T-cell (primary cell): ENCODE data around the gene RUVBL1. TPM values are rescaled to one million over a fixed set of nuclear protein-coding genes. Genes with fewer than 3 reads are reported as not detected.

Source experiments
- ATAC-seq, 4 experiments: fragments of 200-7000 bp in 3 of 4; fragments of 150-1000 bp in 1 of 4; cut with Tn5 transposase; replicated peaks in 1 of 4; 1 replicate in 3 of 4; 2 replicates in 1 of 4; pipeline ENCODE4 v1.10.0; 2021; ENCODE audit warnings: moderate library complexity in 3 of 4, mild to moderate bottlenecking in 2 of 4, moderate number of reproducible peaks in 1 of 4
- CTCF ChIA-PET, 2 donors: fragments of 300-600 bp; sonication (Branson Sonifier 250); formaldehyde crosslinking; loops; one replicate each; lab custom pipeline; 2022; ENCODE audit warnings: antibody characterized with exemption in 2 of 2; lab: Charles Lee
- POLR2A ChIA-PET, 2 donors: fragments of 300-600 bp; sonication (Branson Sonifier 250); formaldehyde crosslinking; loops; one replicate each; lab custom pipeline; 2022; ENCODE audit warnings: antibody characterized with exemption in 2 of 2; lab: Charles Lee
- DNase-seq, 35 experiments: peaks; one replicate each; pipeline versions ENCODE4 v3.0.0 to v3.0.0-alpha.2; 2013 to 2023
- H3K27ac ChIP-seq: one replicate; pipeline ENCODE4 v1.5.1; 2013; ENCODE audit warnings: low read length
- H3K27me3 ChIP-seq, 2 experiments: replicated peaks in 1 of 2; 1 replicate in 1 of 2; 2 replicates in 1 of 2; pipeline versions ENCODE4 v1.6.1 to v1.7.0; 2013; ENCODE audit warnings: low read length in 1 of 2, mixed read lengths in 1 of 2; ENCODE audit not compliant: control insufficient read depth in 2 of 2, insufficient read depth in 2 of 2; ENCODE audit errors: extremely low read depth in 1 of 2
- H3K36me3 ChIP-seq, 2 donors: 1 replicate in 1 of 2; 2 replicates in 1 of 2; pipeline versions ENCODE4 v1.6.1 to v1.7.0; 2013; ENCODE audit warnings: low read length in 1 of 2; ENCODE audit not compliant: control insufficient read depth in 2 of 2, insufficient read depth in 1 of 2; ENCODE audit errors: extremely low read depth in 1 of 2
- H3K4me1 ChIP-seq, 2 experiments: 1 replicate in 1 of 2; 2 replicates in 1 of 2; pipeline versions ENCODE4 v1.6.1 to v1.7.0; 2013; ENCODE audit warnings: low read length in 2 of 2, mixed read lengths in 1 of 2; ENCODE audit not compliant: insufficient read depth in 2 of 2, control insufficient read depth in 1 of 2; ENCODE audit errors: extremely low read depth in 1 of 2
- H3K4me3 ChIP-seq, 2 donors: 1 replicate in 1 of 2; 2 replicates in 1 of 2; pipeline versions ENCODE4 v1.5.1 to v1.7.0; 2013; ENCODE audit warnings: mild to moderate bottlenecking in 2 of 2, low read length in 1 of 2, moderate library complexity in 1 of 2; ENCODE audit not compliant: control insufficient read depth in 1 of 2; ENCODE audit errors: extremely low read depth in 1 of 2
- H3K9me3 ChIP-seq: 2 replicates; pipeline ENCODE4 v1.7.0; 2013
- H3K27ac Mint-ChIP-seq, 2 donors: one replicate each; pipeline ENCODE4 v1.8.0; 2020 to 2021; ENCODE audit warnings: mild to moderate bottlenecking in 2 of 2, mixed read lengths in 2 of 2
- H3K27me3 Mint-ChIP-seq, 2 donors: one replicate each; pipeline ENCODE4 v1.8.0; 2021 to 2022; ENCODE audit warnings: mixed read lengths in 2 of 2
- H3K36me3 Mint-ChIP-seq: one replicate; pipeline ENCODE4 v1.8.0; 2021; ENCODE audit warnings: mixed read lengths
- H3K4me1 Mint-ChIP-seq, 3 donors: one replicate each; pipeline ENCODE4 v1.8.0; 2020 to 2022; ENCODE audit warnings: mixed read lengths in 3 of 3, mild to moderate bottlenecking in 1 of 3
- H3K4me3 Mint-ChIP-seq, 3 donors: one replicate each; pipeline ENCODE4 v1.8.0; 2020 to 2022; ENCODE audit warnings: mild to moderate bottlenecking in 3 of 3, mixed read lengths in 3 of 3, moderate library complexity in 3 of 3
- H3K9me3 Mint-ChIP-seq, 3 donors: one replicate each; pipeline ENCODE4 v1.8.0; 2020 to 2022; ENCODE audit warnings: mixed read lengths in 3 of 3
- whole genome bisulfite sequencing: methylation state at CpG from one replicate; pipeline ENCODE4 v1.1.5; 2013; ENCODE audit warnings: missing lambda C conversion rate; ENCODE audit not compliant: insufficient coverage; 5-methylcytosine and 5-hydroxymethylcytosine counted together
- total RNA-seq, 35 experiments: library from RNA in 6 of 35; stranded (reverse) in 6 of 35; fragments of 120-200 nt in 1 of 35; gene quantifications; one replicate each; pipeline versions ENCODE4 v1.2.1 to v1.2.4 and lab custom pipeline; 2013 to 2026

Gene RUVBL1
- total RNA-seq, 5 donors from 2014 or later (not counting 1 experiment from before 2014, with no cell fraction given), result 21.4 to 33.4 (median 29.9) TPM

DNA sequence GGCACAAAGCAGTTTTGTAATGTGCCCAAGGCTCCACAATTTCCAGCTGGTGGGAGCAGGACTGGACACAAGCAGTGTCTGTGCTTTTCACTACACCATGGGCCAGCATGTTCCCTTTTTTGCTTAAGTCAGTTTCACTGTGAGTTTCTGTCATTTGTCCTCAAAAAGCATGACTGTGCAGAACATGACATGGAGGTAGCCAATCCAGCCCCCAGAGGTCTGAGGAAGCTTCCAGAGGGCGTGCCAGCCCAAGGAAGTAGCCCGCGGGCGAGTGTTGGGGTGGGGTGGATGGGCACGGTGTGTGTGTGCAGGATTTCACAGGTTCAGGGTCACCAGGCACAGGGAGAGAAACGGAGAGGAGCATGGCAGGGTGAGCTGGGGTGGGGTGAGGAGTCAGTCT lies 21.7 kb upstream of the RUVBL1 start:
- H3K27ac ChIP-seq, result no peak overlapping the region
- ChIA-PET POLR2A (no interaction called here), CTCF (no interaction called here)
- H3K27me3 ChIP-seq, result no peaks in the 10 kb centered on the region
- H3K4me1 Mint-ChIP-seq, result no peaks in the 10 kb centered on the region
- no peaks in the 10 kb centered on the region for H3K9me3 Mint-ChIP-seq
- H3K4me3 ChIP-seq, result no peak overlapping the region
- H3K4me3 Mint-ChIP-seq, result no peak overlapping the region
- no peaks in the 10 kb centered on the region for H3K9me3 ChIP-seq
- H3K27me3 Mint-ChIP-seq, result no peaks in the 10 kb centered on the region
- no peaks in the 10 kb centered on the region for H3K4me1 ChIP-seq
- DNase-seq, result no peak
- no peaks in the 10 kb centered on the region for H3K36me3 ChIP-seq
- 31% methylated on average over 4 of the region's 6 CpGs for WGBS
- H3K27ac Mint-ChIP-seq, result no peak overlapping the region
- no peak for ATAC-seq
- peaks cover 3% of the 10 kb centered on the region for H3K36me3 Mint-ChIP-seq

- Mint-ChIP-seq H3K36me3 (peaks cover 3% of the 10 kb centered on the region), H3K9me3 (no peaks in the 10 kb centered on the region), H3K4me3 (no peak overlapping the region), H3K4me1 (no peaks in the 10 kb centered on the region), H3K27me3 (peaks cover 0 to under 1% of the 10 kb centered on the region in 2 donors), H3K27ac (no peak overlapping the region)
- DNase-seq (no peak), ATAC-seq (no peak)
- ChIA-PET CTCF (interaction anchor here in 1 of 2 donors (0.7 kb wide), 1 partner anchor 11 kb away, joined by 4 read pairs; no protein-coding TSS in a partner anchor), POLR2A (no interaction called here)
- no peaks in the 10 kb centered on the region for H3K36me3 ChIP-seq
- H3K27ac ChIP-seq, result no peak overlapping the region
- H3K4me1 ChIP-seq, result no peaks in the 10 kb centered on the region
- H3K9me3 ChIP-seq, result no peaks in the 10 kb centered on the region
- 72% methylated on average over 4 of the region's 5 CpGs for WGBS
- no peak overlapping the region for H3K4me3 ChIP-seq
- H3K27me3 ChIP-seq, result no peaks in the 10 kb centered on the region
These were observed 21.0 kb upstream of the RUVBL1 start for GRCh38 chr3:128144512-128145187.

DNA sequence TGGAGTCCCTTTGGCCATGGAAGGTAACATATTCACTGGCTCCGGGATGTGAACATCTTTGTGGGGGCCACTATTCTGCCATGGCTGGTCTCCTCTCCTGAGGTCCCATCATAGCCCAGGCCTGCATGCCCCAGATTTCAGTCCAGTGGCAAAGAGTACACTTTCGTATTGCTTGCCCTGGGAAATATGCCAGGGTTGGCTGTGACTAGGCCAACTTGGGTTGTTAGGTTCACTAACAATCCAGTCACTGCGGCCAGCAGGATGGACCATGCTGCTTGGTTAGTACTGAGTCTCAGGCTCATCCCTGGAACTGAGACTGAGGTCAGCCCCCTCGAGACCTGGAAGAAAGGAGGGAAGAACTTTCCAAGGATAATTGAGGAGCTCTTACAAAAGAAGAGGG lies 19.9 kb upstream of the RUVBL1 start:
- POLR2A ChIA-PET, result interaction anchor here in 1 of 2 donors (0.6 to 1.0 kb wide), 2 partner anchors 9 to 489 kb away, joined by 3 read pairs; partner anchors contain the start of gene EEFSEC
- no peak overlapping the region for H3K27ac ChIP-seq
- Mint-ChIP-seq H3K4me3 (no peak overlapping the region), H3K9me3 (no peaks in the 10 kb centered on the region), H3K27me3 (peaks cover 0 to 4% of the 10 kb centered on the region in 2 donors), H3K27ac (no peak overlapping the region), H3K4me1 (no peaks in the 10 kb centered on the region), H3K36me3 (peaks cover 3% of the 10 kb centered on the region)
- H3K36me3 ChIP-seq, result no peaks in the 10 kb centered on the region
- no peaks in the 10 kb centered on the region for H3K4me1 ChIP-seq
- ATAC-seq, result no peak
- H3K4me3 ChIP-seq, result no peak overlapping the region
- 84% methylated on average over 4 of the region's 4 CpGs for WGBS
- no peaks in the 10 kb centered on the region for H3K9me3 ChIP-seq
- no peaks in the 10 kb centered on the region for H3K27me3 ChIP-seq
- no peak for DNase-seq
- CTCF ChIA-PET, result no interaction called here

- no peak overlapping the region for H3K27ac Mint-ChIP-seq
- Histone ChIP-seq H3K27ac (no peak overlapping the region), H3K9me3 (no peaks in the 10 kb centered on the region), H3K4me3 (no peak overlapping the region), H3K36me3 (no peaks in the 10 kb centered on the region), H3K4me1 (no peaks in the 10 kb centered on the region), H3K27me3 (peaks cover 0 to 9% of the 10 kb centered on the region in 2 experiments)
- peak in 26 of 35 experiments; percentile 14 to 72 (median 37) for DNase-seq
- no peaks in the 10 kb centered on the region for H3K4me1 Mint-ChIP-seq
- ATAC-seq, result peak; percentile 37 to 71 (median 66)
- POLR2A ChIA-PET, result no interaction called here
- H3K4me3 Mint-ChIP-seq, result no peak overlapping the region
- peaks cover 3% of the 10 kb centered on the region for H3K36me3 Mint-ChIP-seq
- peaks cover 0 to 3% (median 0%) of the 10 kb centered on the region in 3 donors for H3K9me3 Mint-ChIP-seq
- 100% methylated on average over 1 of the region's 3 CpGs for WGBS
- H3K27me3 Mint-ChIP-seq, result peaks cover 3 to 8% of the 10 kb centered on the region in 2 donors
- CTCF ChIA-PET, result interaction anchor here (0.5 to 3.6 kb wide), 10 partner anchors 11 to 53 kb away, joined by 3 to 53 read pairs (median 8); partner anchors contain the start of genes EEFSEC (in 1 of the 2) and RUVBL1 (in 1 of the 2)
These were observed 9.8 kb upstream of the RUVBL1 start for GRCh38 chr3:128133273-128133883.

DNA sequence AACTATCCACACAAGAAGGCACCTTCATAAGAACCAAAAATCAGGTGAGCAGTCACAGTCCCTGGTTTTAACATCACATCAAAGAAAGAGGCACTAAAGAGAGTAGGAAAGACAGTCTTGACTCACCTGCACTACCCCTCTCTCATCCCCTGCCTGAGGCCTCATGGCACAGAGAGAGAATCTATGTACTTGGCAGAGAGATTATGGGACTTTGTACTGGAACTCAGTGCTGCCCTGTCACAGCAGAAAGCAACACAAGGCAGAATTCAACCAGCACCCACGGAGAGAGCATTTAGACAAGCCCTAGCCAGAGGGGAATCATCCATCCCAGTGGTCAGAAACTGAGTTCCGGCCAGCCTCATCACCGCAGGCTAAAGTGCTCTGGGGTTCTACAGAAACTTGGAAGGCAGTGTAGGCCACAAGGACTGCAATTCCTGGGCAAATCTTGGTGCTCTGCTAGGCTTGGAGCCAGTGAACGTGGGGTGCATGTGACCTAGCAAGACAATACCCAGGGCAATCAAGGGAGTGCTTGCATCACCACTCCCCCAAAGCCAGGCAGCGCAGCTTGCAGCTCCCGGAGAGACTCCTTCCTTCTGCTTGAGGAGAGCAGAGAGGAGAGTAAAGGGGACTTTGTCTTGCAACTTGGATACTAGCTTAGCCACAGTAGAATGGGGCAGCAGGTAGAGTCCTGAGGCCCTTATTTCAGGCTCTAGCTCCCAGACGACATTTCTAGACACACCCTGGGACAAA lies 8.5 kb upstream of the RUVBL1 start:
- POLR2A ChIA-PET, result no interaction called here

GRCh38 chr3:128128251-128128650 lies 4.6 kb upstream of the RUVBL1 start:
- Histone ChIP-seq H3K27ac (no peak overlapping the region), H3K4me1 (peaks cover 3 to 12% of the 10 kb centered on the region in 2 experiments), H3K9me3 (no peaks in the 10 kb centered on the region), H3K36me3 (no peaks in the 10 kb centered on the region), H3K4me3 (no peak overlapping the region), H3K27me3 (peaks cover 0 to 5% of the 10 kb centered on the region in 2 experiments)
- no peak for DNase-seq
- H3K27me3 Mint-ChIP-seq, result no peaks in the 10 kb centered on the region
- no peak overlapping the region for H3K27ac Mint-ChIP-seq
- H3K9me3 Mint-ChIP-seq, result peaks cover 0 to 3% (median 0%) of the 10 kb centered on the region in 3 donors
- ATAC-seq, result no peak
- ChIA-PET CTCF (interaction anchor here in 1 of 2 donors (2.5 kb wide), 1 partner anchor 33 kb away, joined by 10 read pairs; no protein-coding TSS in a partner anchor), POLR2A (no interaction called here)
- peaks cover 13 to 15% (median 15%) of the 10 kb centered on the region in 3 donors for H3K4me1 Mint-ChIP-seq
- no peak overlapping the region for H3K4me3 Mint-ChIP-seq
- no CpG with 5 or more reads among the region's 1 CpG for WGBS
- peaks cover 2% of the 10 kb centered on the region for H3K36me3 Mint-ChIP-seq

More for the DNA sequence above, 8.5 kb upstream of the RUVBL1 start:
- Histone ChIP-seq H3K9me3 (no peaks in the 10 kb centered on the region), H3K36me3 (no peaks in the 10 kb centered on the region), H3K27ac (no peak overlapping the region), H3K4me3 (no peak overlapping the region), H3K27me3 (peaks cover 0 to 9% of the 10 kb centered on the region in 2 experiments), H3K4me1 (no peaks in the 10 kb centered on the region)
- no peak for ATAC-seq
- WGBS, result 91% methylated on average over 7 of the region's 7 CpGs
- H3K4me1 Mint-ChIP-seq, result no peaks in the 10 kb centered on the region
- CTCF ChIA-PET, result interaction anchor here (0.6 to 3.6 kb wide), 6 partner anchors 9 to 115 kb away, joined by 4 to 53 read pairs (median 16); partner anchors contain the start of genes EEFSEC (in 1 of the 2) and RUVBL1 (in 1 of the 2)
- no peak overlapping the region for H3K4me3 Mint-ChIP-seq
- H3K36me3 Mint-ChIP-seq, result peaks cover 3% of the 10 kb centered on the region
- no peak overlapping the region for H3K27ac Mint-ChIP-seq
- DNase-seq, result no peak
- peaks cover 3 to 6% of the 10 kb centered on the region in 2 donors for H3K27me3 Mint-ChIP-seq
- peaks cover 0 to 3% (median 0%) of the 10 kb centered on the region in 3 donors for H3K9me3 Mint-ChIP-seq
